ENCODE results near the gene TRPM2. TPM values are rescaled to one million over a fixed set of nuclear protein-coding genes. Genes with fewer than 3 reads are reported as not detected.

The TRPM2 gene
- total and polyA plus RNA-seq, 2 of the 4 experiments (the other 2 are of a cell fraction) = not detected

GRCh38 chr21:44434568-44434925 lies 81.1 kb downstream of the TRPM2 start:
- Histone ChIP-seq H3K14ac (replicated peaks; ENCODE audit: low read depth, low read length) (no peak overlapping the region), H3K9ac (ENCODE audit: low read depth, low read length) (no peak overlapping the region), H3K4ac (ENCODE audit: low read depth, low read length) (no peak overlapping the region), H4K91ac (ENCODE audit: insufficient read depth, low read depth, low read length) (no peak overlapping the region), H3K4me2 (ENCODE audit: low read depth, low read length) (no peak overlapping the region), H3K18ac (ENCODE audit: low read depth, low read length) (no peak overlapping the region), H3K4me1 (ENCODE audit: control insufficient read depth, insufficient read depth, low read length) (no peaks in the 10 kb centered on the region), H4K8ac (ENCODE audit: low read depth in 2 of 2, low read length in 2 of 2) (no peak overlapping the region), H2BK120ac (ENCODE audit: low read depth, low read length) (no peak overlapping the region), H4K20me1 (ENCODE audit: insufficient read depth, low read length) (no peaks in the 10 kb centered on the region), H3K4me3 (ENCODE audit: insufficient read depth, low read depth, low read length) (no peak overlapping the region), H3K56ac (ENCODE audit: extremely low read depth, insufficient read depth, low read length) (no peak overlapping the region), H3K9me3 (ENCODE audit: control insufficient read depth, insufficient read depth, low read length) (peaks cover 23% of the 10 kb centered on the region), H3K27me3 (ENCODE audit: control insufficient read depth, insufficient read depth, low read length) (no peaks in the 10 kb centered on the region), H4K5ac (ENCODE audit: low read depth, low read length) (no peak overlapping the region), H2AK5ac (ENCODE audit: low read depth, low read length) (no peak overlapping the region), H2BK5ac (ENCODE audit: low read depth, low read length, poor library complexity, severe bottlenecking) (no peak overlapping the region), H2BK20ac (ENCODE audit: low read depth, low read length) (no peak overlapping the region), H2AK9ac (replicated peaks; ENCODE audit: low read depth, low read length, poor library complexity) (no peak overlapping the region), H3K23ac (ENCODE audit: low read depth, low read length) (no peak overlapping the region), H3K27ac (ENCODE audit: insufficient read depth, low read length) (no peak overlapping the region), H3K36me3 (ENCODE audit: control insufficient read depth, insufficient read depth, low read length) (no peaks in the 10 kb centered on the region), H3K9me1 (ENCODE audit: insufficient read depth, low read length) (no peaks in the 10 kb centered on the region), H3K79me1 (ENCODE audit: low read depth in 1 of 2, low read length in 2 of 2) (no peaks in the 10 kb centered on the region), H2AFZ (replicated peaks; ENCODE audit: low read length, poor library complexity) (no peak overlapping the region), H2BK15ac (ENCODE audit: low read depth, low read length) (no peak overlapping the region)
- intact Hi-C loops (cut with micrococcal nuclease) = no loop called here
- ATAC-seq (ENCODE audit: low read depth) = no peak
- no peak for DNase-seq
- dilution Hi-C loops (cut with HindIII; ENCODE audit: low sequenced_read_pairs, unreplicated experiment) = no loop called here
- POLR2A ChIA-PET (ENCODE audit: unreplicated experiment) = no interaction called here
- no peak for TF ChIP-seq POLR2A (IDR thresholded peaks at IDR 0.05; ENCODE audit: low read depth, low read length)
- BruUV-seq (replicated peaks) = no TSS peak
- in situ Hi-C loops (cut with MboI; ENCODE audit: low sequenced_read_pairs) = no loop called here
- 45% methylated on average over 7 of the region's 13 CpGs; no CpG with 5 or more reads in 1 of the 2 experiments for WGBS, 2 experiments (ENCODE audit: extremely low coverage in 2 of 2, insufficient read length in 1 of 2)
- CTCF ChIA-PET = no interaction called here

Data from IMR-90 (cell line).